Measurements from ENCODE around the gene LZTFL1.

GRCh38 chr3:45794177-45794560, 47.8 kb downstream of the LZTFL1 start:
- TF ChIP-seq CTCF (conservative IDR thresholded peaks at IDR 0.05 in 1 of 2, IDR thresholded peaks at IDR 0.05 in 1 of 2; ENCODE audit: extremely low read depth in 1 of 2, insufficient read depth in 1 of 2, low read depth in 1 of 2, low read length in 2 of 2) (no peak), EZH2 (IDR thresholded peaks at IDR 0.05; ENCODE audit: borderline replicate concordance, low read length) (no peak)

Measured in mammary epithelial cell (primary cell).